H1 (cell line): ENCODE measurements around the gene PI4K2A.

ENCODE experiments used
- ATF3 ChIP-seq: IDR thresholded peaks from 2 replicates; pipeline ENCODE4 v1.6.1; 2011; ENCODE audit warnings: low read depth, mild to moderate bottlenecking, low read length; ENCODE audit not compliant: insufficient read depth
- CHD2 ChIP-seq: IDR thresholded peaks from 2 replicates; pipeline ENCODE4 v1.6.1; 2012; ENCODE audit warnings: low read length, improper control_type of control experiment
- JUN ChIP-seq: IDR thresholded peaks from 2 replicates; pipeline ENCODE4 v1.6.1; 2011; ENCODE audit warnings: low read depth, mild to moderate bottlenecking, improper control_type of control experiment, low read length
- POLR2A ChIP-seq, 2 experiments: IDR thresholded peaks; 1 replicate in 1 of 2; 2 replicates in 1 of 2; pipeline ENCODE4 v1.6.1; 2011; ENCODE audit warnings: low read depth in 2 of 2, low read length in 2 of 2, mild to moderate bottlenecking in 2 of 2; ENCODE audit errors: control extremely low read depth in 1 of 2
- RAD21 ChIP-seq, 2 experiments: IDR thresholded peaks in 1 of 2; conservative IDR thresholded peaks in 1 of 2; 2 replicates each; pipeline ENCODE4 v1.6.1; 2011; ENCODE audit warnings: low read depth in 2 of 2, low read length in 2 of 2, improper control_type of control experiment in 1 of 2, inconsistent platforms in 1 of 2, mild to moderate bottlenecking in 1 of 2, moderate library complexity in 1 of 2
- TAF1 ChIP-seq: IDR thresholded peaks from 2 replicates; pipeline ENCODE4 v1.6.1; 2011; ENCODE audit warnings: mild to moderate bottlenecking, low read depth, low read length
- TF ChIP-seq, protein P1 (sequence below): IDR thresholded peaks from 2 replicates; pipeline ENCODE4 v1.6.1; 2012; ENCODE audit warnings: inconsistent platforms
- TF ChIP-seq, protein P2 (sequence below): fragments of 300-600 bp; sonication (generic); IDR thresholded peaks from 2 replicates; pipeline ENCODE4 v1.7.1; 2012; ENCODE audit warnings: low read length, moderate library complexity, mild to moderate bottlenecking, inconsistent platforms; ENCODE audit not compliant: insufficient replicate concordance

DNA sequence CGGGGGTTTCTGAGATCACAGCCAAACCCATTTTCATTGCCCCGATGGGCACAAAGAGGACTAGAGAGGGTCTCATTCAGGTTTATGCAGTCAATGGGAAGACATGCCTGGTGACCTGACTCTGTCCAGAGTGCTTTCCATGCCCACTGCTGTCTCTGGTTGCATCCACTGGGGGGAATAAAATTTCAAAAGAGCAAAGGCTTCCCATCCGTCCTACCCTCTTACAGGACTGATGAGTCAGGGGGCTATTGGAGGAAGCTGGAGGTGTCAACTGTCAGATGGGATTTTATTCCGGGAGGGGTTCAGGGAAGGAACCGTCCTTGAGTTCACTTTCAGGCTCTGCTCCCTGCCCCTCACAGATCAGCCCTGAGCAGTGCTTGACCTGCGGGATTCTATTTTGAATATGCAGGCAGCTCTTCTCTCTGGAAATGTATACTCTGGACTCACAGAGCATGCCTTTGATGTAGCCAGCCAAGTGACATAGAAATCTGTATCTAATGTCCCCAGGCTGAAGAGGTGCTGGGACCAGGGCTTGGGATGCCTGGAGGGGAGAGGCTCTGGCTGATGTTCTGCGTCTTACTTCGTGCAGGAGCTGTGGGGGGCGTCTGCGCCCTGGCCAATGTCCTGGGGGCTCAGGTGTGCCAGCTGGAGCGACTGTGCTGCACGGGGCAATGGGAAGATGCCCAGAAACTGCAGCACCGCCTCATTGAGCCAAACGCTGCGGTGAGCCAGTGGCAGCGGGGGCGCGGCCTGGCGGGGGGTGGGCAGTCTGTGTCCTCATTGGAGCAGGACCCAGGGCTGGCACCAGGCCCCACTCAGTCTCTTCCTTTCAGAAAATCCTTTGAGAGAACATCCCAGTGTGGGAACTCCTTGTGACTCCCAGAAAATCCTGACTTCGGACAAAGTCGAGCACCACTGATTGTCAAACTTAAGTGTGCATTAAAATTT lies 38.9 kb upstream of the PI4K2A start:
- TF ChIP-seq, protein P1, sequence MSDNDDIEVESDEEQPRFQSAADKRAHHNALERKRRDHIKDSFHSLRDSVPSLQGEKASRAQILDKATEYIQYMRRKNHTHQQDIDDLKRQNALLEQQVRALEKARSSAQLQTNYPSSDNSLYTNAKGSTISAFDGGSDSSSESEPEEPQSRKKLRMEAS, result no peak
- no peak for TF ChIP-seq RAD21 (IDR thresholded peaks at IDR 0.05 in 1 of 2, conservative IDR thresholded peaks at IDR 0.05 in 1 of 2; ENCODE audit: low read depth in 2 of 2, low read length in 2 of 2)
- TF ChIP-seq JUN, result no peak
- TF ChIP-seq, protein P2, sequence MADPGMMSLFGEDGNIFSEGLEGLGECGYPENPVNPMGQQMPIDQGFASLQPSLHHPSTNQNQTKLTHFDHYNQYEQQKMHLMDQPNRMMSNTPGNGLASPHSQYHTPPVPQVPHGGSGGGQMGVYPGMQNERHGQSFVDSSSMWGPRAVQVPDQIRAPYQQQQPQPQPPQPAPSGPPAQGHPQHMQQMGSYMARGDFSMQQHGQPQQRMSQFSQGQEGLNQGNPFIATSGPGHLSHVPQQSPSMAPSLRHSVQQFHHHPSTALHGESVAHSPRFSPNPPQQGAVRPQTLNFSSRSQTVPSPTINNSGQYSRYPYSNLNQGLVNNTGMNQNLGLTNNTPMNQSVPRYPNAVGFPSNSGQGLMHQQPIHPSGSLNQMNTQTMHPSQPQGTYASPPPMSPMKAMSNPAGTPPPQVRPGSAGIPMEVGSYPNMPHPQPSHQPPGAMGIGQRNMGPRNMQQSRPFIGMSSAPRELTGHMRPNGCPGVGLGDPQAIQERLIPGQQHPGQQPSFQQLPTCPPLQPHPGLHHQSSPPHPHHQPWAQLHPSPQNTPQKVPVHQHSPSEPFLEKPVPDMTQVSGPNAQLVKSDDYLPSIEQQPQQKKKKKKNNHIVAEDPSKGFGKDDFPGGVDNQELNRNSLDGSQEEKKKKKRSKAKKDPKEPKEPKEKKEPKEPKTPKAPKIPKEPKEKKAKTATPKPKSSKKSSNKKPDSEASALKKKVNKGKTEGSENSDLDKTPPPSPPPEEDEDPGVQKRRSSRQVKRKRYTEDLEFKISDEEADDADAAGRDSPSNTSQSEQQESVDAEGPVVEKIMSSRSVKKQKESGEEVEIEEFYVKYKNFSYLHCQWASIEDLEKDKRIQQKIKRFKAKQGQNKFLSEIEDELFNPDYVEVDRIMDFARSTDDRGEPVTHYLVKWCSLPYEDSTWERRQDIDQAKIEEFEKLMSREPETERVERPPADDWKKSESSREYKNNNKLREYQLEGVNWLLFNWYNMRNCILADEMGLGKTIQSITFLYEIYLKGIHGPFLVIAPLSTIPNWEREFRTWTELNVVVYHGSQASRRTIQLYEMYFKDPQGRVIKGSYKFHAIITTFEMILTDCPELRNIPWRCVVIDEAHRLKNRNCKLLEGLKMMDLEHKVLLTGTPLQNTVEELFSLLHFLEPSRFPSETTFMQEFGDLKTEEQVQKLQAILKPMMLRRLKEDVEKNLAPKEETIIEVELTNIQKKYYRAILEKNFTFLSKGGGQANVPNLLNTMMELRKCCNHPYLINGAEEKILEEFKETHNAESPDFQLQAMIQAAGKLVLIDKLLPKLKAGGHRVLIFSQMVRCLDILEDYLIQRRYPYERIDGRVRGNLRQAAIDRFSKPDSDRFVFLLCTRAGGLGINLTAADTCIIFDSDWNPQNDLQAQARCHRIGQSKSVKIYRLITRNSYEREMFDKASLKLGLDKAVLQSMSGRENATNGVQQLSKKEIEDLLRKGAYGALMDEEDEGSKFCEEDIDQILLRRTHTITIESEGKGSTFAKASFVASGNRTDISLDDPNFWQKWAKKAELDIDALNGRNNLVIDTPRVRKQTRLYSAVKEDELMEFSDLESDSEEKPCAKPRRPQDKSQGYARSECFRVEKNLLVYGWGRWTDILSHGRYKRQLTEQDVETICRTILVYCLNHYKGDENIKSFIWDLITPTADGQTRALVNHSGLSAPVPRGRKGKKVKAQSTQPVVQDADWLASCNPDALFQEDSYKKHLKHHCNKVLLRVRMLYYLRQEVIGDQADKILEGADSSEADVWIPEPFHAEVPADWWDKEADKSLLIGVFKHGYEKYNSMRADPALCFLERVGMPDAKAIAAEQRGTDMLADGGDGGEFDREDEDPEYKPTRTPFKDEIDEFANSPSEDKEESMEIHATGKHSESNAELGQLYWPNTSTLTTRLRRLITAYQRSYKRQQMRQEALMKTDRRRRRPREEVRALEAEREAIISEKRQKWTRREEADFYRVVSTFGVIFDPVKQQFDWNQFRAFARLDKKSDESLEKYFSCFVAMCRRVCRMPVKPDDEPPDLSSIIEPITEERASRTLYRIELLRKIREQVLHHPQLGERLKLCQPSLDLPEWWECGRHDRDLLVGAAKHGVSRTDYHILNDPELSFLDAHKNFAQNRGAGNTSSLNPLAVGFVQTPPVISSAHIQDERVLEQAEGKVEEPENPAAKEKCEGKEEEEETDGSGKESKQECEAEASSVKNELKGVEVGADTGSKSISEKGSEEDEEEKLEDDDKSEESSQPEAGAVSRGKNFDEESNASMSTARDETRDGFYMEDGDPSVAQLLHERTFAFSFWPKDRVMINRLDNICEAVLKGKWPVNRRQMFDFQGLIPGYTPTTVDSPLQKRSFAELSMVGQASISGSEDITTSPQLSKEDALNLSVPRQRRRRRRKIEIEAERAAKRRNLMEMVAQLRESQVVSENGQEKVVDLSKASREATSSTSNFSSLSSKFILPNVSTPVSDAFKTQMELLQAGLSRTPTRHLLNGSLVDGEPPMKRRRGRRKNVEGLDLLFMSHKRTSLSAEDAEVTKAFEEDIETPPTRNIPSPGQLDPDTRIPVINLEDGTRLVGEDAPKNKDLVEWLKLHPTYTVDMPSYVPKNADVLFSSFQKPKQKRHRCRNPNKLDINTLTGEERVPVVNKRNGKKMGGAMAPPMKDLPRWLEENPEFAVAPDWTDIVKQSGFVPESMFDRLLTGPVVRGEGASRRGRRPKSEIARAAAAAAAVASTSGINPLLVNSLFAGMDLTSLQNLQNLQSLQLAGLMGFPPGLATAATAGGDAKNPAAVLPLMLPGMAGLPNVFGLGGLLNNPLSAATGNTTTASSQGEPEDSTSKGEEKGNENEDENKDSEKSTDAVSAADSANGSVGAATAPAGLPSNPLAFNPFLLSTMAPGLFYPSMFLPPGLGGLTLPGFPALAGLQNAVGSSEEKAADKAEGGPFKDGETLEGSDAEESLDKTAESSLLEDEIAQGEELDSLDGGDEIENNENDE, result no peak
- no peak for TF ChIP-seq POLR2A (IDR thresholded peaks at IDR 0.05; ENCODE audit: control extremely low read depth in 1 of 2, low read depth in 2 of 2, low read length in 2 of 2)
- TF ChIP-seq ATF3, result no peak
- TF ChIP-seq TAF1, result no peak
- TF ChIP-seq CHD2, result no peak
